GM21515 (cell line): Measurements from ENCODE around the gene NCMAP.
"Not testable (repeated sequence)": the region's sequence is repeated elsewhere in the genome, so short reads cannot be mapped to it uniquely, and the experiment has no call there.

Experiments
- ATAC-seq: cut with Tn5 transposase; IDR thresholded peaks from one replicate; pipeline ENCODE4 v1.9.1; 2021; ENCODE audit not compliant: unreplicated experiment

Gene NCMAP

GRCh38 chr1:24555591-24556413, at the start of gene NCMAP:
Gene NCMAP (plus strand): TSS chr1:24556087. CDS start chr1:24595431, 39,344 bp downstream.
- ATAC-seq: no peak

GRCh38 chr1:24506691-24507381, 49.1 kb upstream of the NCMAP start:
- ATAC-seq: no peak

- no peak for ATAC-seq
Observed at GRCh38 chr1:24507405-24507804, 48.5 kb upstream of the NCMAP start.

- ATAC-seq: no peak
Observed at GRCh38 chr1:24508911-24509310, 47.0 kb upstream of the NCMAP start.

GRCh38 chr1:24513706-24514105, 42.2 kb upstream of the NCMAP start:
- ATAC-seq: no peak

- ATAC-seq: no peak
Observed at GRCh38 chr1:24514946-24515345, 40.9 kb upstream of the NCMAP start.

- not testable (repeated sequence) for ATAC-seq
Observed at GRCh38 chr1:24515671-24516209, 40.1 kb upstream of the NCMAP start.

GRCh38 chr1:24516506-24516905, 39.4 kb upstream of the NCMAP start:
- no peak for ATAC-seq

- no peak for ATAC-seq
Observed at GRCh38 chr1:24517898-24518297, 38.0 kb upstream of the NCMAP start.

GRCh38 chr1:24520282-24520681, 35.6 kb upstream of the NCMAP start:
- not testable (repeated sequence) for ATAC-seq

GRCh38 chr1:24525606-24526005, 30.3 kb upstream of the NCMAP start:
- ATAC-seq: no peak

GRCh38 chr1:24526045-24526444, 29.8 kb upstream of the NCMAP start:
- ATAC-seq: no peak

- no peak for ATAC-seq
Observed at GRCh38 chr1:24526940-24527542, 28.8 kb upstream of the NCMAP start.

- no peak for ATAC-seq
Observed at GRCh38 chr1:24528744-24529143, 27.1 kb upstream of the NCMAP start.

- ATAC-seq: not testable (repeated sequence)
Observed at GRCh38 chr1:24529292-24529691, 26.6 kb upstream of the NCMAP start.

GRCh38 chr1:24535021-24535424, 20.9 kb upstream of the NCMAP start:
- ATAC-seq: no peak

- no peak for ATAC-seq
Observed at GRCh38 chr1:24535778-24536177, 20.1 kb upstream of the NCMAP start.

- ATAC-seq: no peak
Observed at GRCh38 chr1:24536391-24536840, 19.5 kb upstream of the NCMAP start.

- no peak for ATAC-seq
Observed at GRCh38 chr1:24540051-24540905, 15.6 kb upstream of the NCMAP start.

GRCh38 chr1:24540906-24541710, 14.8 kb upstream of the NCMAP start:
- no peak for ATAC-seq
